ENCODE data around the gene PSMB2.
A peak's percentile ranks its signal among the peaks of the same experiment; 100 is the strongest.

Gene PSMB2

GRCh38 chr1:35644204-35644603 lies 2.9 kb upstream of the PSMB2 start:
- TF ChIP-seq CTCF (IDR thresholded peaks at IDR 0.05; ENCODE audit: low read depth, low read length), result no peak
- H3K4me3 ChIP-seq (ENCODE audit: low read depth, low read length), result no peak overlapping the region

GRCh38 chr1:35642471-35642955 lies 1.2 kb upstream of the PSMB2 start:
- no peak for TF ChIP-seq CTCF (IDR thresholded peaks at IDR 0.05; ENCODE audit: low read depth, low read length)
- peak overlapping the region; percentile 96 for H3K4me3 ChIP-seq (ENCODE audit: low read depth, low read length)

GRCh38 chr1:35640380-35641232 lies 720 bp downstream of the PSMB2 start:
- no peak for TF ChIP-seq CTCF (IDR thresholded peaks at IDR 0.05; ENCODE audit: low read depth, low read length)

GRCh38 chr1:35637401-35637809 lies 3.9 kb downstream of the PSMB2 start:
- peak overlapping the region; percentile 53 for H3K4me3 ChIP-seq (ENCODE audit: low read depth, low read length)

More at GRCh38 chr1:35640380-35641232, 720 bp downstream of the PSMB2 start:
- peak overlapping the region; percentile 96 for H3K4me3 ChIP-seq (ENCODE audit: low read depth, low read length)

GRCh38 chr1:35633547-35633946 lies 7.8 kb downstream of the PSMB2 start:
- no peak for TF ChIP-seq CTCF (IDR thresholded peaks at IDR 0.05; ENCODE audit: low read depth, low read length)

More at GRCh38 chr1:35637401-35637809, 3.9 kb downstream of the PSMB2 start:
- TF ChIP-seq CTCF (IDR thresholded peaks at IDR 0.05; ENCODE audit: low read depth, low read length), result no peak

GRCh38 chr1:35631396-35631795 lies 9.9 kb downstream of the PSMB2 start:
- TF ChIP-seq CTCF (IDR thresholded peaks at IDR 0.05; ENCODE audit: low read depth, low read length), result no peak
- no peak overlapping the region for H3K4me3 ChIP-seq (ENCODE audit: low read depth, low read length)

More at GRCh38 chr1:35633547-35633946, 7.8 kb downstream of the PSMB2 start:
- H3K4me3 ChIP-seq (ENCODE audit: low read depth, low read length), result no peak overlapping the region

- H3K4me3 ChIP-seq (ENCODE audit: low read depth, low read length), result no peak overlapping the region
- no peak for TF ChIP-seq CTCF (IDR thresholded peaks at IDR 0.05; ENCODE audit: low read depth, low read length)
These were observed 12.3 kb downstream of the PSMB2 start for GRCh38 chr1:35629051-35629450.

All from WI38 (cell line).